ENCODE data around the gene TNFAIP2. TPM values are rescaled to one million over a fixed set of nuclear protein-coding genes. Genes with fewer than 3 reads are reported as not detected.

Gene TNFAIP2
- total and polyA plus RNA-seq, 2 of the 4 experiments (the other 2 are of a cell fraction), result 6.3 to 9.6 TPM

GRCh38 chr14:103074729-103075367, 48.4 kb upstream of the TNFAIP2 start:
- no peak overlapping the region for H3K4ac ChIP-seq (ENCODE audit: low read depth, low read length)
- ATAC-seq (ENCODE audit: low read depth) (no peak), DNase-seq (no peak)
- intact Hi-C loops (cut with micrococcal nuclease), result loop anchor here (1.0 to 10.0 kb wide), 2 partner anchors 110 to 206 kb away; no protein-coding TSS in a partner anchor
- H3K9ac ChIP-seq (ENCODE audit: low read depth, low read length), result no peak overlapping the region
- no peak overlapping the region for H3K27ac ChIP-seq (ENCODE audit: insufficient read depth, low read length)
- TF ChIP-seq CHD1 (IDR thresholded peaks at IDR 0.05; ENCODE audit: low read depth, low read length) (no peak), SMC3 (IDR thresholded peaks at IDR 0.05; ENCODE audit: low read depth, low read length) (no peak), MAZ (IDR thresholded peaks at IDR 0.05; ENCODE audit: borderline replicate concordance, low read depth, low read length) (no peak), RAD21 (IDR thresholded peaks at IDR 0.05; ENCODE audit: low read length) (no peak), CEBPB (IDR thresholded peaks at IDR 0.05; ENCODE audit: low read depth, low read length) (no peak), USF2 (IDR thresholded peaks at IDR 0.05; ENCODE audit: low read depth, low read length) (no peak), FOS (IDR thresholded peaks at IDR 0.05; ENCODE audit: low read depth, low read length) (no peak)
- no peak overlapping the region for H3K23ac ChIP-seq (ENCODE audit: low read depth, low read length)
- no peak overlapping the region for H4K8ac ChIP-seq (ENCODE audit: low read depth in 2 of 2, low read length in 2 of 2)
- no peak overlapping the region for H3K4me3 ChIP-seq (ENCODE audit: insufficient read depth, low read depth, low read length)
- H3K9me1 ChIP-seq (ENCODE audit: insufficient read depth, low read length), result no peaks in the 10 kb centered on the region
- H2BK5ac ChIP-seq (ENCODE audit: low read depth, low read length, poor library complexity, severe bottlenecking), result no peak overlapping the region
- peak overlapping the region; percentile 55 for H2AK9ac ChIP-seq (replicated peaks; ENCODE audit: low read depth, low read length, poor library complexity)
- no peak overlapping the region for H2BK15ac ChIP-seq (ENCODE audit: low read depth, low read length)
- H2BK20ac ChIP-seq (ENCODE audit: low read depth, low read length), result no peak overlapping the region
- BruUV-seq (replicated peaks), result no TSS peak
- H4K91ac ChIP-seq (ENCODE audit: insufficient read depth, low read depth, low read length), result no peak overlapping the region
- dilution Hi-C loops (cut with HindIII; ENCODE audit: low sequenced_read_pairs, unreplicated experiment), result no loop called here
- H2BK120ac ChIP-seq (ENCODE audit: low read depth, low read length), result no peak overlapping the region
- H3K56ac ChIP-seq (ENCODE audit: extremely low read depth, insufficient read depth, low read length), result no peak overlapping the region
- H3K27me3 ChIP-seq (ENCODE audit: control insufficient read depth, insufficient read depth, low read length), result peaks cover 9% of the 10 kb centered on the region; the same call in 1 of the 2 replicates
- ChIA-PET CTCF (interaction anchor here (1.0 kb wide), 1 partner anchor 12 kb away, joined by 3 read pairs; no protein-coding TSS in a partner anchor), POLR2A (ENCODE audit: unreplicated experiment) (no interaction called here)
- H4K20me1 ChIP-seq (ENCODE audit: insufficient read depth, low read length), result no peaks in the 10 kb centered on the region
- 0 out of 2 replicates have a peak overlapping the region, but pooled peaks have one; percentile 33 for H2AK5ac ChIP-seq (ENCODE audit: low read depth, low read length)
- H3K18ac ChIP-seq (ENCODE audit: low read depth, low read length), result no peak overlapping the region
- H2AFZ ChIP-seq (replicated peaks; ENCODE audit: low read length, poor library complexity), result peak overlapping the region; percentile 93
- no peaks in the 10 kb centered on the region for H3K36me3 ChIP-seq (ENCODE audit: control insufficient read depth, insufficient read depth, low read length)
- peak overlapping the region; percentile 74 for H3K4me2 ChIP-seq (ENCODE audit: low read depth, low read length)
- in situ Hi-C loops (cut with MboI; ENCODE audit: low sequenced_read_pairs), result loop anchor here (5.0 kb wide), 1 partner anchor 217 kb away; no protein-coding TSS in a partner anchor
- no peaks in the 10 kb centered on the region for H3K9me3 ChIP-seq (ENCODE audit: control insufficient read depth, insufficient read depth, low read length)
- 30% methylated on average over 16 of the region's 21 CpGs; no CpG with 5 or more reads in 1 of the 2 experiments for WGBS, 2 experiments (ENCODE audit: extremely low coverage in 2 of 2, insufficient read length in 1 of 2)
- H3K79me1 ChIP-seq (ENCODE audit: low read depth in 1 of 2, low read length in 2 of 2), result no peaks in the 10 kb centered on the region
- peaks cover 2% of the 10 kb centered on the region; the same call in 1 of the 2 replicates for H3K4me1 ChIP-seq (ENCODE audit: control insufficient read depth, insufficient read depth, low read length)
- no peak overlapping the region for H4K5ac ChIP-seq (ENCODE audit: low read depth, low read length)
- H3K14ac ChIP-seq (replicated peaks; ENCODE audit: low read depth, low read length), result no peak overlapping the region

Data from IMR-90 (cell line).